Hepatic stellate cell (primary cell): ENCODE data around the gene PRKCA.
"Not testable (repeated sequence)": the region's sequence is repeated elsewhere in the genome, so short reads cannot be mapped to it uniquely, and the experiment has no call there.

Source experiments
- DNase-seq: peaks from one replicate; pipeline ENCODE4 v3.0.0; 2011; ENCODE audit warnings: low spot score

The PRKCA gene

DNA sequence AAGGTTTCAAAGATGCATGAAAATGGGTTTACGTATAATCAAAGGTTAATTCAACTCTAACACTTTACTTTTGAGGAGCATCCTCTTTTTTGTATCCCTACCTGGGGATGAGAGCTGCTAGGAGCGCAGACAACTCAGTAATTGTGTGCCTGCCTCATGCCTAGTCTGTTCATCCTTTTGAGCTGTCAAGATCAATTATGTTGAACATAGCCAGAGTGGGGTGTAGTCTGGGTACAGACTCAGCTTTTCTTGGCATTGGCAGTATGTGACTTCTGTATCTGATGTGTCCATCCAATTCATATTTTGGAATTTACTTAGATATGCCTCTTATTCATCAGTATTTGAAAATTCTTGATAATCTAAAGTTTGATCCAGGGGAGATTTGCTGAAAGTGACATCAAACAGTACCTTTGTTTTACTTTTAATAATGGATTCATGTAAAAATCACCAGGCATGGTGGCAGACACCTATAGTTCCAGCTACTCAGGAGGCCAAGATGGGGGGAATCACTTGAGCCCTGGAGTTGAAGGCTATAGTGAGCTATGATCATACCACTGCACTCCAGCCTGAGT is 24.1 kb downstream of the PRKCA start:
- DNase-seq: no peak

DNA sequence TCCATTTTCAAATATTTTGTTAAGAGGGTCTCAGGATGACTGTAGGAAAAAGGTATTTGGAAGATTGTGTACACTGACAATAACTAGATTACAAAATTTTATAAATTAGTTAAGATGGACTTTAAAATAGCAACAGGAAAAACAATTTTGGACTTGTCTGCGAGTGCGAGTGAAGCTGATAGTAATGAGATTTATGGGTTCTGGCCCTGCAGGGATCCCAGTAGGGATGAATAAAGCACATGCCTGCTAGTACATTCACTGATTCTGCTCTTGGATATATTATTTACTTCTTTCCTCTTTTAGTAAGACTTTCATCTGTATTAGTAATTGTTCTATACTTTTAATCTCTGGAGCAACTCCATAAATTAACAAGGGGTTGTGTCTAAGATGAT is 28.2 kb downstream of the PRKCA start:
- no peak for DNase-seq

DNA sequence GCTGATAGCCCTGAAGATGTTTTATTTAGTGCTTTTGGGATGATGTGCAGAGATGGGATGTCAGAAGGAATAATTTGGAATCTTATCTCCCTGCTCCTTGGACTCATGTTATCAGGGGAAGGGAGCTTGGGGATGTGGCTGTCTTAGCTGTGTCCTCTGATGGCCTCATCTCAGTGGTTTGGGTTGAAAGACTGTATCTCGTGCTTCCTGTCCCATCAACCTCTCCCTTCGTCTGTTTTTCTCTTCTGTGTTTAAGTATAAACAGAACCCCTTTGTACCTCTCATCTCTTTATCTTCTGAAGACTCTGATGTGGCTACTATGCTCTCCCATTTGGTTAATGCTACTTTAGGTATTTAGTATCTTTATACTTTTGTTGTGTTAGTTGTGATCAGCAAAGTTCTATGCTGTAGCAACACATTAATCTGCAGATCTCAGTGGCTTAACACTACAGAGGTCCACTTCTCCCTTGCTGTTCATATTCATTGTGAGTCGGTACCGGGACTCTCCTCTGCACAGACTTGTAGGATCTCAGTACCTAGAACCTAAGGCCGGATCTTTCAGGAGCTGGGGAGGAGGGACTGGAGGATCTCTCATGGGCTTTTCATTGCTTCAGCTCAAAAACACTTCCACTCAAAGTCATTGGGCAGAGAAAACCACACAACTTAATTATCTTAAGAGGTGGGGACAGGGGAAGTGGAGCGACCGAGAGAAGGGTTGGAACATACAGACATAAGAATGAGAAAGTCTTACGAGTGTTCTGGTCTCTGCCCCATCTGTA is 28.8 kb downstream of the PRKCA start:
- no peak for DNase-seq

DNA sequence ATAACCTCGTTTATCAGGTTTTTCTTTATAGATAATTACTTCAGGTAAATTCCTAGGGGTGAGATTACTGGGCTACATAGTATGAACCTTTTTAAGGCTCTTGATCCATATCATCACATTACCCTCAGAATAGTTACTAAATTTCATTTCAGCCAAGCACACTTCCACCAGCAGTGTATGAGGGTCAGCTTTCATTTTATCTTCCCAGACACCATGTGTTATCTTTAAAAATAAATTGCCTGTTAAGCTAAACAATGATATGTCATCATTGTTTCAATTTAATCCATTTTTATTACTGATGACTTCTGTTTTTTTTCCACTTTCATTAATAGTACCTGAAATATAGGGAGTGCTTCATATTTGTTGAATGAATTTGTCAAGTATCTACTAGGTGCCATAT is 33.4 kb downstream of the PRKCA start:
- no peak for DNase-seq

DNA sequence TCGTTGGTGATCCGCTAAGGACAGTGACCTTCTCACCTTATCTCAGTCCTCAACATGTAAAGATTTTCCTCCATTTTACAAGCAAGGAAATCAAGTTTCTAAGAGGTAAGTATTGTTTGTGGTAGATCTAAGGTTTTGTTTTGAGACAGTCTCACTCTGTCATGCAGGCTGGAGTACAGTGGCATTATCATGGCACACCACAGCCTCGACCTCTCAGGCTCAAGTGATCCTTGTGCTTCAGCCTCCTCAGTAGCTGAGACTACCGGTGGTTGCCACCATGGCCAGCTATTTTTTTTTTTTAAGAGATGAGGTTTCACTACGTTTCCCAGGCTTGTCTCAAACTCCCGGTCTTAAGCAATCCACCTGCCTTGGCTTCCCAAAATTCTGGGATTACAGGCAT is 34.9 kb downstream of the PRKCA start:
- DNase-seq: no peak

DNA sequence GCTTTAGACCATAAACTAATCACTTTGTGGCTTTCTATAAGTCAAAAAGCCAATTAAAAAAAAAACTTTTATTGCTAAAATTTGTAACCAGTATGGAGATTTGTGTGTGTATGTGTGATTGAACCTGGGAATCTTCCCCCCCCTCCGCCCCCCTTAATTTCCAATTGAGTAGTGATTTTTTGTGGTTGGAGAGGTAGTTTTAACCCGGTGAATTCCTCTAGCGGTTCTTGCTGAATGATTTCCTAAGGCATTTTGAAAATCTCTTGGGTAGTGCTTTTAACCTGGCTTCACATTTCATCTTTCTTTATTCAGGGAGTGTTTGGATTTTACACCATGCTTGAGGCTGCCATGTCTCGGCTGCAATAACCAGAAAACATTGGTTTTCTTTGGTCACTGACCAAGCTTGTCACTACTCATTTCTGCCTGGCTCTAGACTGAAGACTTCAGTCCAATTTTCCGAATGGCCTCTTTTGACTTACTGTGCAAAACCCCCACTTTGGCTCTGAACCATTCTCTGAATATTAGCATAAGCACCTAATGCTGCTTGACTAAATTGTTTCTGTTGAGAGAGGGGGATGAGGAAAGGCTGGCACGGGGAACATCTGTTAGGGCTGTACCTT is 35.6 kb downstream of the PRKCA start:
- no peak for DNase-seq

DNA sequence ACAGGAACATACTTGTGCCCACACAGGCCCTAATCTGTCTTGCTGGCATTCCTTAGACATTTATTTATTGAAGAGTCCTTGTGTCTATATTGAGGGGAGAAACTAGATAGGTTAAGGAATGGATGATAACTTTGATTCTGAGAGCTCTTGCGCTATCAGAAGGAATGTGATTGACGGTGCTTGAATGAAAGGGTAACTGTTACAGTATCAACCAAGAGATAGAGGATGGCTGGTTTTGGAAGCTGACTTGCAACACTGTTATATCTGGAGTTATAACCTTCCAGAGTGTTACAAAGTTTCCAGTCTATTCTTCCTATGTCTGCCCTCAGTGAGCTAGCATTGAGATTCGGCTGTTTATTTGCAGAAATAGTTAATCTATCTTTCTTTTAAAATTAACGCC is 36.5 kb downstream of the PRKCA start:
- no peak for DNase-seq

DNA sequence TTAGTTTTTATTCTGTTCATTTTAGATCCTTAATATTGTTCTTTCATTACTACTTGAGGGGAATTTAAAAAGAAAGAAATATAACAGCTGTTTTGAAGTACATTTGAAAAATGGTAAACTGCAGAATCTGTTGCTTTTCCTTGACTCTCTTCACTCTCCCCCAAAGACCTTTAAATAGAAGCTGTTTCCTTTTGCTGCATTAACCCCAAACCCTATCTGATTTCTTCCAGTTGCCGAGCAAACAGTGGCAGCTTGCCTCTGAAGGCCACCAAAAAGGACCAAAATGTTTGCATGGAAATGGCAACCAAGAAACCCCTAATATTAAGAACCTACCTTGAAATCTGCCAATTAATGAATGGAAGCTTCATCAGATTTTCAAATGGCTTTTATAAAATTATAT is 37.1 kb downstream of the PRKCA start:
- no peak for DNase-seq

DNA sequence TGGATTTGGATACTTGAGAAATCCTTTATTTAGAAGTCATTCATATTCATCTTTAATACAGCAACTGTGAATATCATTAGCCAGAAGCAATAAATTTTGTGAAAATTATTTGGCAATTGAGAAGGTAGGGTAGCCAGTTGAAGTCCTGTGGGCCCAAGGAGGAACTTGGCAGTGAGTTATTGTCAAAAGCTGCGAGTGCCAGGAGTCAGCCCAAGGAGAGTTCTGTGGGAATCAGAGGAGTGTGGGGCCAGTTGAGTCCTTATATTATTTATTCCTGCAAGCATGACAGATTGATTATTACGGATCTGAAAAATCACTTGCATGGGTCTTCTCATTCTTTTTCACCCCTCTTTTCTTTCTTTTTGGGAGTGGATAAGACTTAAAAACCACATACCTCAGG is 38.3 kb downstream of the PRKCA start:
- no peak for DNase-seq

DNA sequence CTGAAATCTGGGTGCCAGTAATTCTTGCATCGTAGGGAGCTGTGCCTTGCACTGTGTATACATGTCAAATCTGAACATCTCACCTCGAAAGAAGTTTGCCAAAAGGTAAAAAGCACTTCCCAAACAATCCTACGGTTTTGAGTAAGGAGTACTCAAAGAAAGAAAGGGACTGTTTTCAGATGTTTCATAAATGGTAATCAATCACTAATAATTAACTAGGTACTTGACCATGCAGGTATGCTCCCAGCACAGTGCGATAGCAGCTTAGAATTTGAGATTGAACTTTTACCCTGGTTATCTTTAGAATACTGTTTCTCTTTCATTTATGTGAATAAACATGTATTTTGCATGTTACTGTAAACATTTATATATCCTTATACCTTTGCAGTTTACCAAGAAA is 39.0 kb downstream of the PRKCA start:
- no peak for DNase-seq

DNA sequence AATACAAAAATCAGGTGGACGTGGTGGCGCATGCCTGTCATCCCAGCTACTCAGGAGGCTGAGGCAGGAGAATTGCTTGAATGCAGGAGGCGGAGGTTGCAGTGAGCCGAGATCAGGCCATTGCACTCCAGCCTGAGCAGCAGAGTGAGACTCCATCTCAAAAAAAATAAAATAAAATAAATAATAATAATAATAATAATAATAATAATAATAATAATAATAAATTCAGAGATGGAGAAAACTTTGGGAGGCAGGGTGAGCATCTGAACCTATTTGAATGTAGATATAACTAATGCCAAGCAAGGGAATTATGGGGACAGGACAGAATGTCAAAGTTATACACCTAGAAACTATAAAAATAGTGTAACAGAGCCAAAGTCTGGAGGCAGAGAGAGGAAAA is 39.9 kb downstream of the PRKCA start:
- not testable (repeated sequence) for DNase-seq

DNA sequence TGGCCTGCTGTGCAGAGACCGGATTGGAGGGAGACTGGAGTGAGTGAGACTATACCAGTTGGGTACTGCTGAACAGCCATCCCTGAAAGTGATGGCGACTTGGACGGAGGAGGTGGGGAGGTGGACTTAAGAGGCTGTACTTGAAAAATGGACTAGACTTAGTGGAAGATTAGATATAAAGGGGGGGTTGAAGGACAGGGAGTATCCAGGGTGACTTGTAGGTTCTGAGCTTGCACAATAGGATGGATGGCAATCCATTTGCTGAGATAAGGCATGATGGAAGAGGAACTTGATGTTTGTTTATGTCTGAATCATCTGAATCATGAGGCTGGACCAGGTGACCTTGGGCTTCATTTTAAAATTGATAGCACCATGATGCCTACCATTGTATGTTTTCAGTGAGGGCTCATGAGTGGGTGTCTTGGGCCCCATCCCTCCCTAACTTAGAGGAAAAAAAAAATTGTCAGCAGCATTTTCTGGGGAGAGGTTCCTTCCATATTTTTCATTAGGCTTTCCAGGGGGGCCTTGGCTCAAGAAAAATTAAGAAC is 41.2 kb downstream of the PRKCA start:
- no peak for DNase-seq

DNA sequence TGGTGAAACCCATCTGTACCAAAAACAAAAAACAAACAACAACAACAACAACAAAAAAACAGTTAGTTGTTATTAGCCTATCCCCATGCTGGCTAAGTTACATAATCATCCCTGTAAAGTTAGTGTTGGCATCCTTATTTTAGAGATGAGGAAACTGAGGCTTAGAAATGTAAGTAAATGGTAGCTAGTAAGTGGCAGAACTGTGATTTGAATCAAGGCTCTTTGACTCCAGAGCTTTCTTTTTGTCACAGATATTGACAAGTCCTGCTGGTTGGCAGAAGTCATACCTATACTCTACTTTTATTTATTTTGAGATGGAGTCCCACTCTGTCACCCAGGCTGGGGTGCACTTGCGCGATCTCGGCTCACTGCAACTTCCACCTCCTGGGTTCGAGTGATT is 42.1 kb downstream of the PRKCA start:
- DNase-seq: no peak

DNA sequence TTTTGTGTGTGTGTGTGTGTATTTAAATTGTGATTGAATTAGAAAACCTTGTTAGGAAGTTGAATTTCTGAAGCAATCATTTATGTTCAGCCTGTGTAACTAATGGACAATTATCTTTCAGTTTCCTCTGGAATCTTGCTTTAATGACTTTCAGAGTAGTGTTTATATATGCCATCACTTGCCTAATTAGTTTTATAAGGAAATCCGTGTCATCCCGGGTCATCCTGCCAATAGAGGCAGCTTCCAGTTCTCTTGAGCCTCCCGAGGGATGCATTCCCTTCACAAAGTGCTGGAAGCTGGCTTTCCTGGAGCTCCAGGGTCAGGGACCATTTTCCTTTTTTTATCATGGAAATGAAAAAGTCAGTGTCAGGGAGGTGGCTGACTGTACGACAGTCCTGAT is 42.9 kb downstream of the PRKCA start:
- DNase-seq: no peak

DNA sequence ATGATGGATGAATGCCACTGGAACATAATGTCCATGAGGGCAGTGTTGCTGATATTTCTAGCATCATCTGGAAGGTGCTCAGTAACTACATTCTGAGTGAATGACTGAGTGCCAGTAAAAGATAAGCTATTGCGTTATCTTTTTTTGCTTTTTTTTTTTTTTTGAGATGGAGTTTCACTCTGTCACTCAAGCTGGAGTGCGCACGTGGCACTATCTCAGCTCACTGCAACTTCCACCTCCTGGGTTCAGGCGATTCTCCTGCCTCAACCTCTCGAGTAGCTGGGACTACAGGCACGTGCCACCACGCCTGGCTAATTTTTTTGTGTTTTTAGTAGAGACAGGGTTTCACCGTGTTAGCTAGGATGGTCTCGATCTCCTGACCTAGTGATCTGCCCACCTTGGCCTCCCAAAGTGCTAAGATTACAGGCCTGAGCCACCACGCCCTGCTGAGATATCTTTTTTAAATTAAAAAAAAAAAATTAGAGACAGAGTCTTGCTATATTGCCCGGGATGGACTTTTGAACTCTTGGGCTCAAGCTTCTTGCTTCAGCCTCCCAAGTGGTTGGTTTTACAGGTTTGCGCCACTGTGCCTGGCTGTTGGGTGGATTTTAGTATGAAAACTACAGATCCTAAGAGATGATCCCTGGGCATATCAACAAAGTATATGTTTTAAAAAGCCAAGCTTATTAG is 43.7 kb downstream of the PRKCA start:
- not testable (repeated sequence) for DNase-seq

DNA sequence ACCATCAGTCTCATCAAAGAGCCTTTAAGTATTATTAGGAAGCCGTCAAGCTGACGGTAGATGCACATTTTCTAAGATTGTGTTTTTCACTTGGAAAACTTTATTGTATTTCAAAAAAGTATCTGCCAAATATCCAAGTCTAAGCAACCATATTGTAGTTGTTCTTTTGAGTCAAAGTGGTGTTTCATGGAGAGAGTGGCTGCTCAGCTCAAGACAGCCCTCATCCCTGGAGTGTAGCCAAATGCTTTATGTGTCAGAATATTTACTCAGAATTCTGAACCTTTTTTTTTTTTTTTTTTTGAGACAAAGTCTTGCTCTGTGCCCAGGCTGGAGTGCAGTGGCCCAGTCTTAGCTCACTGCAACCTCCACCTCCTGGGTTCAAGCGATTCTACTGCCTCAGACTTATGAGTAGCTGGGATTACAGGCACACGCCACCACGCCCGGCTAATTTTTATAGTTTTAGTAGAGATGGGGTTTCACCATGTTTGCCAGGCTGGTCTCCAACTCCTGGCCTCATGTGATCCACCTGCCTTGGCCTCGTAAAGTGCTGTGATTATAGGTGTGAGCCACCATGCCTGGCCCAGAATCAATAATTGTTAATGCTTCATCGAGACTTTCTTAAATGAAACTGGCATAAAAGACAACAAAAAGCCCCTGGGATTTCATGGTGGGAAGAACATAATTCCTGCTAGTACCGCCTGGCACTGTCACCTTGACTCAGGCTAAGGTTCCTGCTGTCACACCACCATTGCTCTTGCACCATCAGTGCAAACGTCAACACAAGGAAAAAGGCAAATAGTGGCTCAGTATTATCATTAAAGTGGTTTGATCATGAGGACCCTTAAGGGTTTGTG is 45.5 kb downstream of the PRKCA start:
- no peak for DNase-seq

DNA sequence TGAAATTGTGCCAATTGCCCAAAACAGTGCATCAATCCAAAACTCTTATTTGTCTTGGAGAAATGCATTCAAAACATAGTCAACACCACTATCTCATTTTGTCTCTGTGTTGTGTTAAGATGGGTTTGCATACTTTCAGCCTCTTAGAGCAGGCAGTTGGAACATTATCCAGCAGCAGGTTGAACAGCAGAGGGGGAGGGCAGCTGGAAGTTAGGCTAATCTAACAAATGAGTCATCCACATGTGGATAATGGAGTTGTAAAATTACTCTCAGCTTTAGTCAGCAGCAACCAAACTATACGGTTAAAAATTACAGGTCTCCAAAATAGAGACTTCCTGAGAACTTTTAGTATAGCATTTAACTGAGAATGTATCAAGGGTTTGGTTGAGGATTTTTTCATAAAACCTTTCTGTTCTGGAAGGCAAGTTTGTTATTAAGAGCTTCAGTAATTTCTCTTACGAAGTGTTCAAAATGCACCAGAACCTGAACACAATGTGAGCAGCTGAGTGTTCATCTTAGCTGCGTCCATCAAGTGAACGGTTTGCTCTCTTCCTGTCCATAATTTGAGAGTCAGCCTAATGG is 46.3 kb downstream of the PRKCA start:
- peak; percentile 50 for DNase-seq

DNA sequence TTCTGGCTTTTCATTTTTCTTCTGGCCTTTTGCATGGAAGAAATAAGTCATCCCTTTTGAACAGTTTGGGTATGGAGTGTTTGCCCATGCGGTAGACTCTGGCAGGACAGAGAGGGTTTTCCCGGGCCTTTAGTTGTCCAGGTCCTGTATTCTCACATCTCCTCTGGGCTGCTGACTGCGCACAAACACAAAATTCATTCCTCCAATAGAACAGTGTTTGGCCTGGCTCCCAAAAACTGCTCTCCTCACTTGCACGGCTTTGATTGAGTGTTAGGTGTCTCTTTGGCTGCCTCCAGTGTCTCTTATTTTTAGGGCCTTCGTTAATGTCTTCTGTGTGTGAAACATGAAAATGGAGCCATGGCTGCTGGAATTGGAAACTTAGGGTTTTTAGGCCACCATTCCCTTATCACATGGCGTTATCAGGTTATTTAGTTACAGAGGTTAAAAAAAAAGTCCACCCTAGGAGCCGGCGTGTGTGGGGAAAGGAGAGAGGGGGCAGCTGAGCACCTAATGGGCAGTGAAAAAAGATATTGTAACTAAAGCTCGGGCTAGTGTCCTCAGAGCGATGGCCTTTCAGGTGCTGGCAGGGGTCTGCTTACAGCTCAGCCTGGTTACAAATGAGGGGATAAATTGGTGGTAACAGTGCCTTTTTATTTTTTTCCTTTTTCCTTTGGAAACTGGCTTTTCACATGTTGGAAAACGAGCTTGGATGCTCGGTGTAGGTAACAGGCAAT is 47.3 kb downstream of the PRKCA start:
- DNase-seq: no peak

DNA sequence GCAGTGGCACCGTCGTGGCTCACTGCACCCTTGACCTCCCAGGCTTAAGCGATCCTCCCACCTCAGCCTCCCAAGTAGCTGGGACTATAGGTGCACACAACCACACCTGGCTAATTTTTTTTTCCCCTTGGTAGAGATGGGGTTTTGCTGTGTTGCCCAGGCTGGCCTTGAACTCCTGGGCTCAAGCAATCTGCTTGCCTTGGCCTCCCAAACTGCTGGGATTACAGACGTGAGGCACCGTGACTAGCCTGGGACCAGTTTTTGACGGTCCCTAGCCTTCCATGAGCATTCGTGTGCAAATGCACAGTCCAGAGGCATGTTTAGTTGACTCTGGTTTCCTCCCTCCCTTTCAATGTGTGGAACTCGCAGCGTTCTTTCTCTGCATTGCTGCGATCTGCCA is 48.2 kb downstream of the PRKCA start:
- DNase-seq: not testable (repeated sequence)

DNA sequence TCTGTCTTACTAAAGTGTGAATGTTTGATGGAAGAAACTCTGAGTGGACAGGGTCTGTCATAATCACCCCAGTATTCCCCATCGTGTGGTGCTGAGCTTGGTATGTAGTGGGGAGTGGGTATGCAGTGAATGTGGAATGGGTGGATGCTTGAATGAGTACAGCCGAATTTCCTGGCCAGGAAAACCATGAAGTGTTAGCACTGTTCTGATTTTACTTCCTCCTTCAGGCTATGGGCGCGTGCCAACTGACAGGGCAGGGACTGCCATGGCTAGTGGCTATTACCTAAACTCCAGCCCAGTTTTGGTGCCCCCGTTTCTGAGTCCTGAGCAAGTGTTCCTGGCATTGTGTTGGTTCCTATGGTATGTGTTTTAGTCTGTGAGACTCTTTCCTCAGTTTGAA is 48.6 kb downstream of the PRKCA start:
- no peak for DNase-seq

DNA sequence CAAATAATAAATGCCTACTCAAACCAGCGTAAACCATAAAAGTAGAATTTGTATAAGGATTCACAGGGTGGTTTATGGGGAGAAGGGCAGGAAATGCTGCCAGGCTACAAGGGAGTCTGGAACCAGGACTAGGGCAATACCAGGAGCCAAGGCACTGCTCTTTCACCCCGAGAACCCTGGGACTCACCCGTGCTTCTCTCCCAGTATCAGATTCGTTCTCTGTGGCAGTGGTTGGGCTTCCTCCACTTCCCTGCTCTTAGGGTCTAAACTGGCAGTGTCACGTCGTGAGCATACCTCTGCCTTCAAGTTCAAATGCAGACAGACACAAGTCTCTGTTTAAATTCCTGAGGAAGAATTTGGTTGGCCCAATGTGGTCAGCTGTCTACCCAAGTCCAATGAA is 49.3 kb downstream of the PRKCA start:
- DNase-seq: no peak
